ENCODE measurements around the gene HIVEP3. TPM values are rescaled to one million over a fixed set of nuclear protein-coding genes. Genes with fewer than 3 reads are reported as not detected.

The HIVEP3 gene
- total RNA-seq, 1 donor from 2014 or later = 5.7 TPM

- H3K27me3 ChIP-seq (ENCODE audit: low read depth) = no peaks in the 10 kb centered on the region
- no peak for DNase-seq
- H3K9me3 ChIP-seq (replicated peaks) = peaks cover 5% of the 10 kb centered on the region
- intact Hi-C loops (cut with micrococcal nuclease) = no loop called here
- H3K4me3 ChIP-seq = no peak overlapping the region
- H3K36me3 ChIP-seq = no peaks in the 10 kb centered on the region
- no peak overlapping the region for H3K27ac ChIP-seq (replicated peaks)
- peaks cover 22% of the 10 kb centered on the region for H3K4me1 ChIP-seq
- TF ChIP-seq CTCF (IDR thresholded peaks at IDR 0.05; ENCODE audit: borderline replicate concordance) = no peak
These were observed 11.8 kb downstream of the HIVEP3 start for GRCh38 chr1:41906943-41907342.

GRCh38 chr1:41905093-41905675, 13.5 kb downstream of the HIVEP3 start:
- Histone ChIP-seq H3K27ac (replicated peaks) (no peak overlapping the region), H3K4me3 (no peak overlapping the region), H3K27me3 (ENCODE audit: low read depth) (no peaks in the 10 kb centered on the region), H3K36me3 (no peaks in the 10 kb centered on the region), H3K9me3 (replicated peaks) (no peaks in the 10 kb centered on the region), H3K4me1 (peaks cover 33% of the 10 kb centered on the region)
- intact Hi-C loops (cut with micrococcal nuclease) = no loop called here
- DNase-seq = no peak
- no peak for TF ChIP-seq CTCF (IDR thresholded peaks at IDR 0.05; ENCODE audit: borderline replicate concordance)

- Histone ChIP-seq H3K4me3 (no peak overlapping the region), H3K4me1 (peaks cover 45% of the 10 kb centered on the region), H3K36me3 (no peaks in the 10 kb centered on the region), H3K9me3 (replicated peaks) (no peaks in the 10 kb centered on the region), H3K27ac (replicated peaks) (peak overlapping the region; percentile 50), H3K27me3 (ENCODE audit: low read depth) (no peaks in the 10 kb centered on the region)
- no peak for TF ChIP-seq CTCF (IDR thresholded peaks at IDR 0.05; ENCODE audit: borderline replicate concordance)
- intact Hi-C loops (cut with micrococcal nuclease) = no loop called here
- DNase-seq = no peak
These were observed 16.1 kb downstream of the HIVEP3 start for GRCh38 chr1:41902664-41903063.

GRCh38 chr1:41902159-41902577, 16.6 kb downstream of the HIVEP3 start:
- intact Hi-C loops (cut with micrococcal nuclease) = no loop called here
- Histone ChIP-seq H3K4me1 (peaks cover 46% of the 10 kb centered on the region), H3K9me3 (replicated peaks) (no peaks in the 10 kb centered on the region), H3K27me3 (ENCODE audit: low read depth) (no peaks in the 10 kb centered on the region), H3K4me3 (no peak overlapping the region), H3K36me3 (no peaks in the 10 kb centered on the region), H3K27ac (replicated peaks) (peak overlapping the region; percentile 50)
- no peak for DNase-seq
- TF ChIP-seq CTCF (IDR thresholded peaks at IDR 0.05; ENCODE audit: borderline replicate concordance) = no peak

- peak overlapping the region; percentile 50 for H3K27ac ChIP-seq (replicated peaks)
- H3K27me3 ChIP-seq (ENCODE audit: low read depth) = no peaks in the 10 kb centered on the region
- no peaks in the 10 kb centered on the region for H3K36me3 ChIP-seq
- H3K4me1 ChIP-seq = peaks cover 50% of the 10 kb centered on the region
- DNase-seq = no peak
- TF ChIP-seq CTCF (IDR thresholded peaks at IDR 0.05; ENCODE audit: borderline replicate concordance) = no peak
- intact Hi-C loops (cut with micrococcal nuclease) = no loop called here
- H3K4me3 ChIP-seq = no peak overlapping the region
- H3K9me3 ChIP-seq (replicated peaks) = no peaks in the 10 kb centered on the region
These were observed 17.2 kb downstream of the HIVEP3 start for GRCh38 chr1:41901551-41901950.

Measured in left ventricle myocardium inferior (tissue), 1 donor.